Keratinocyte (primary cell): ENCODE measurements around the gene TLCD3B. TPM values are rescaled to one million over a fixed set of nuclear protein-coding genes. Genes with fewer than 3 reads are reported as not detected.

Source experiments
- DNase-seq: peaks from one replicate; pipeline ENCODE4 v3.0.0-alpha.2; 2011; ENCODE audit warnings: low read depth, missing footprints, low spot score
- FAIRE-seq: peaks from 2 replicates; lab custom pipeline; 2011; peaks lifted over from hg19 to GRCh38; lab: Jason Lieb, UNC
- H2AFZ ChIP-seq: 2 replicates; pipeline ENCODE4 v1.6.0; 2012; ENCODE audit warnings: low read length, control low read depth, inconsistent platforms; ENCODE audit not compliant: control insufficient read depth
- H3K27ac ChIP-seq: 2 replicates; pipeline ENCODE4 v1.5.1; 2011; ENCODE audit warnings: low read length; ENCODE audit not compliant: control insufficient read depth, insufficient read depth
- H3K27me3 ChIP-seq: 3 replicates; pipeline ENCODE4 v1.6.0; 2011; ENCODE audit warnings: low read length; ENCODE audit not compliant: control insufficient read depth, insufficient read depth; ENCODE audit errors: extremely low read depth
- H3K36me3 ChIP-seq, 2 experiments: 2 replicates in 1 of 2; 3 replicates in 1 of 2; pipeline ENCODE4 v1.5.1; 2011; ENCODE audit warnings: low read length in 2 of 2, mild to moderate bottlenecking in 1 of 2; ENCODE audit not compliant: control insufficient read depth in 2 of 2, insufficient read depth in 2 of 2; ENCODE audit errors: extremely low read depth in 1 of 2
- H3K4me1 ChIP-seq: 3 replicates; pipeline ENCODE4 v1.5.1; 2011; ENCODE audit warnings: low read length; ENCODE audit not compliant: control insufficient read depth, insufficient read depth; ENCODE audit errors: extremely low read depth
- H3K4me2 ChIP-seq: 3 replicates; pipeline ENCODE4 v1.6.0; 2011; ENCODE audit warnings: low read depth, low read length; ENCODE audit not compliant: control insufficient read depth, insufficient read depth; ENCODE audit errors: extremely low read depth
- H3K4me3 ChIP-seq, 3 experiments: fragments of 200-600 bp in 1 of 3; sonication (generic) in 1 of 3; 2 replicates in 2 of 3; 3 replicates in 1 of 3; pipeline ENCODE4 v1.5.1; 2011 to 2016; ENCODE audit warnings: low read length in 3 of 3, mild to moderate bottlenecking in 3 of 3, control low read depth in 2 of 3, inconsistent platforms in 1 of 3, low read depth in 1 of 3, mixed read lengths in 1 of 3, mixed run types in 1 of 3, moderate library complexity in 1 of 3; ENCODE audit not compliant: control insufficient read depth in 2 of 3, insufficient read depth in 2 of 3; ENCODE audit errors: extremely low read depth in 1 of 3
- H3K79me2 ChIP-seq: 2 replicates; pipeline ENCODE4 v1.6.0; 2012; ENCODE audit warnings: low read length; ENCODE audit not compliant: control insufficient read depth, insufficient read depth
- H3K9ac ChIP-seq: 3 replicates; pipeline ENCODE4 v1.6.0; 2011; ENCODE audit warnings: low read length; ENCODE audit not compliant: control insufficient read depth, insufficient read depth; ENCODE audit errors: extremely low read depth
- H3K9me1 ChIP-seq: 3 replicates; pipeline ENCODE4 v1.6.0; 2011; ENCODE audit warnings: low read length; ENCODE audit not compliant: control insufficient read depth, insufficient read depth; ENCODE audit errors: extremely low read depth
- H3K9me3 ChIP-seq: 2 replicates; pipeline ENCODE4 v1.5.1; 2012; ENCODE audit warnings: low read depth, low read length; ENCODE audit not compliant: control insufficient read depth
- H4K20me1 ChIP-seq: 3 replicates; pipeline ENCODE4 v1.6.0; 2011; ENCODE audit warnings: low read length; ENCODE audit not compliant: control insufficient read depth, insufficient read depth; ENCODE audit errors: extremely low read depth
- CTCF ChIP-seq, 3 experiments: IDR thresholded peaks in 1 of 3; conservative IDR thresholded peaks in 1 of 3; optimal IDR thresholded peaks in 1 of 3; 2 replicates in 2 of 3; 3 replicates in 1 of 3; pipeline versions ENCODE3 to v1.5.1; 2011; ENCODE audit warnings: low read length in 3 of 3, mild to moderate bottlenecking in 3 of 3, moderate library complexity in 2 of 3, control low read depth in 1 of 3, inconsistent platforms in 1 of 3; ENCODE audit not compliant: insufficient read depth in 2 of 3; ENCODE audit errors: extremely low read depth in 1 of 3
- EZH2 ChIP-seq: IDR thresholded peaks from one replicate; pipeline ENCODE4 v1.6.1; 2012; ENCODE audit warnings: inconsistent platforms, mild to moderate bottlenecking, low read length, moderate library complexity
- dilution Hi-C: fragments of 300-500 bp; cut with MboI; formaldehyde crosslinking; loops from one replicate; pipeline ENCODE4 v1.7.0; 2020; ENCODE audit warnings: low sequenced_read_pairs; ENCODE audit not compliant: extremely low pct_ligation_motif_present
- polyA plus RNA-seq, 5 experiments: library from polyadenylated mRNA; depleted of rRNA in 3 of 5; stranded (reverse) in 3 of 5; stranded (forward) in 1 of 5; unstranded in 1 of 5; fragments of >200 nt; gene quantifications; 1 replicate in 1 of 5; 2 replicates in 3 of 5; 3 replicates in 1 of 5; pipeline versions ENCODE4 v1.2.1 to v1.2.3, GENCODE V29; 2011 to 2012; ENCODE audit warnings: missing spikeins in 2 of 5, low read depth in 1 of 5, low replicate concordance in 1 of 5

The TLCD3B gene
- polyA plus RNA-seq, 1 donor (not counting 4 experiments of a cell fraction or from before 2014, with no cell fraction given), result not detected

- Histone ChIP-seq H3K4me3 (peak overlapping the region; percentile 87 to 98 (median 96)), H3K27me3 (no peaks in the 10 kb centered on the region), H4K20me1 (peaks cover 40% of the 10 kb centered on the region), H3K9ac (peak overlapping the region; percentile 95), H3K36me3 (peaks cover 42 to 50% of the 10 kb centered on the region in 2 experiments), H3K9me1 (no peaks in the 10 kb centered on the region), H3K27ac (peak overlapping the region; percentile 92), H3K4me1 (peaks cover 35% of the 10 kb centered on the region), H2AFZ (no peak overlapping the region), H3K4me2 (peak overlapping the region; percentile 97), H3K9me3 (no peaks in the 10 kb centered on the region), H3K79me2 (peaks cover 54% of the 10 kb centered on the region)
- FAIRE-seq (no peak), DNase-seq (no peak)
- dilution Hi-C loops, result no loop called here
- TF ChIP-seq EZH2, result no peak
- no peak for TF ChIP-seq CTCF (optimal IDR thresholded peaks at IDR 0.05 in 1 of 3, IDR thresholded peaks at IDR 0.05 in 1 of 3, conservative IDR thresholded peaks at IDR 0.05 in 1 of 3; ENCODE audit: extremely low read depth in 1 of 3, insufficient read depth in 2 of 3, low read length in 3 of 3)
Measured at GRCh38 chr16:30067584-30067916, 36.5 kb upstream of the TLCD3B start.

- peak overlapping the region; percentile 87 to 98 (median 96) for H3K4me3 ChIP-seq
- H2AFZ ChIP-seq, result no peak overlapping the region
- dilution Hi-C loops, result no loop called here
- H4K20me1 ChIP-seq, result peaks cover 40% of the 10 kb centered on the region
- H3K9me3 ChIP-seq, result no peaks in the 10 kb centered on the region
- H3K4me2 ChIP-seq, result peak overlapping the region; percentile 97
- FAIRE-seq (no peak), DNase-seq (no peak)
- peaks cover 54% of the 10 kb centered on the region for H3K79me2 ChIP-seq
- no peaks in the 10 kb centered on the region for H3K27me3 ChIP-seq
- H3K9ac ChIP-seq, result peak overlapping the region; percentile 95
- no peaks in the 10 kb centered on the region for H3K9me1 ChIP-seq
- TF ChIP-seq EZH2, result no peak
- peak overlapping the region; percentile 92 for H3K27ac ChIP-seq
- peaks cover 35% of the 10 kb centered on the region for H3K4me1 ChIP-seq
- H3K36me3 ChIP-seq, result peaks cover 42 to 49% of the 10 kb centered on the region in 2 experiments
Measured at GRCh38 chr16:30066761-30067583, 35.9 kb upstream of the TLCD3B start.
